HG03103 (cell line): Measurements from ENCODE around the gene RHBDD2.
"Not testable (repeated sequence)": the region's sequence is repeated elsewhere in the genome, so short reads cannot be mapped to it uniquely, and the experiment has no call there.

Experiments used
- ATAC-seq: cut with Tn5 transposase; IDR thresholded peaks from one replicate; pipeline ENCODE4 v1.9.1; 2021; ENCODE audit warnings: low read depth; ENCODE audit not compliant: unreplicated experiment

The RHBDD2 gene

GRCh38 chr7:75888464-75889222 lies 9.8 kb downstream of the RHBDD2 start:
- no peak for ATAC-seq

DNA sequence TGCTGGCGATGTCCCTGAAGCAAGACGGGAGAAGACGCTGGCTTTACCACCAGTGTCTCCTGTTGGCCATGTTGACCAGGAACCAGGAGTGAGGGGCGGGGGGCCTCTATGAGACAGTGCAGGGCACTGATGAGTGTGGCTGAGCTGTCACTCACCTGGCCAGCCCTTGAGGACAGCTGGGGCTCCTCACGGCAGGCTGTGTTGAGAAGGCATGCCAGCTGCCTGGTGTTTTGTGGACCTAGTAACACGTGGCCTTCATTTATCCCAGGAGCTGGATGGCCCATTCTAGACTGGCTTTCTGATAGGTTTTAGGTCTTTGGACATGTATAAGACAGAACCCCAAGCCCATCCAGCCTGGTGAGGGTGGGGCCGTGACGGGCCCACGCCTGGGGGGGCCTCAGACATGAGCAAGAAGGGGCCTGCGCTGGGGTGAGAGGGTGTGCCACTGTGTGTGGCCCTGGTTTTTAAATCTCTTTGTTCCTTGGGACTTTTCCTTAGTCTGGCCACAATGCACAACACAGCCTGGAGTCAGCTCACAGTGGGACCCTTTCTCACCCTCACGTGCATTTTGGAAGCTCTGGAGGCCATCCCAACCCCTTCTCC lies 10.5 kb downstream of the RHBDD2 start:
- ATAC-seq, result no peak

- no peak for ATAC-seq
Measured at GRCh38 chr7:75889826-75890225, 11.0 kb downstream of the RHBDD2 start.

DNA sequence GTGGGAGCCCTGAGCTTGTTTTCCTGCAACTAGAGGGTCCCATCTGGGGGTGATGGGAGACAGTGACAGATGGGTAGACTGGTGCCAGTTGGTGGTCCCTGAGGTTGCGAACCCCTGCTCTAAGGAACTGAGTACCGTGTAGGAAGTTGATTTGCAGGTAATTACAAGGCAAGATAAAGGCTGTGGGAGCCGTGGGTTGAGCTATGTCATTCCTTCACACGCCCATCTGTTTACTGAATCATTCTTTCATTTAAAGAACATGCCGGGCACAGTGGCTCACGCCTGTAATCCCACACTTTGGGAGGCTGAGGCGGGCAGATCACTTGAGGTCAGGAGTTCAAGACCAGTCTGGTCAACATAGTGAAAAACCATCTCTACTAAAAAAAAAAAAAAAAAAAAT lies 12.4 kb downstream of the RHBDD2 start:
- not testable (repeated sequence) for ATAC-seq

GRCh38 chr7:75891815-75892411 lies 13.1 kb downstream of the RHBDD2 start:
- no peak for ATAC-seq

DNA sequence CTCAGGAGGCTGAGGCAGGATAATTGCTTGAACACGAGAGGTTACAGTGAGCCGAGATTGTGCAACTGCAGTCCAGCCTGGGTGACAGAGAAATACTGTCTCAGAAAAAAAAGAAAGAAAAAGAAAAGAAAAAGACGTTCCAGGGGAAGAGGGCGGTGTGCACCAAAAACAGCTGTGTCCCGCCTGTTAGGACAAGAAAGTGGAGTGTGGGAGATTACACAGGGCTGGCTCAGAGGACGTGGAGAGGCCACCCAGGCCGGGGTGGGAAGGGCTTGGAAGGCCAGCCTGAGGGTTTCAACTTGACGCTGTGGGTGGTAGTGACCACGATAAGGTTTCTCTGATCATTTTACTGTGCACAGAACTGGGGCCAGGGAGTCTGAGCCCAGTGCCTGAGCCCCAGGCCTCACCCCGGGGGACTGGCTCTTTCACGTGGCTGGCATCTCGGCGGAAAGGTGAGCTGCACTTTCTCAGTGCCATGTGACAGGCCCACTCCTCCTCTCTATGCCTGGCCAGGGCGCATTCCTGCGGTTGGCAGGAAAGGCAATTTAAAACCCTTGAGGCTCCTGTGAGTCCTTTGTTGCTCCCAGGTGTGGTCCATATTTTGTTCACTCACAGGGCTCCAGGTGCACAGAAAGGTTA lies 13.9 kb downstream of the RHBDD2 start:
- no peak for ATAC-seq

DNA sequence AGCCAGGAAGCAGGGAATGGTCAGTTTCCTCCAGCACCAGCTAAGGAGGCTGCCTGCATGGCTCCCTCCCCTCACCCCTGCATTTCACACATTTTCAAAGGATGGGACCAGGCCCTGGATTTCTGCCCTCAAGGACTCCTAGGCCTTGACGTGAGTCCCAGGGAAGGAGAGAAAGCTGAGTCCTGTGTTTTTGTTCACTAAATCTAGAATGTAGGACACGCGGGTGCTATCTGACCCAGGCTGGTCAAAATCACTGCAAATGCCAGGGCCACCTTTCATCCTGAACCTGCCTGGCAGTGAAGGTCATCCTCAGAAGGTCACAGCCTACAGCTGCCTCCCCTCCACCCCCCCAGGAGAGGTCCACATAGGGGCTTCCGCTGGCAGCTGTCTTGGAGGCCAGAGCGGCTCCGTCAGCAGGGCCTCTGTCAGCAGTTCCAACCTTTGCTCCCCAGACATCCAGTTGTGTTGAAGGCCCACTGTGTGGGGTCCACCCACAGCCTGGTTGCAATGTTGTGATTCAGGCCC lies 18.0 kb downstream of the RHBDD2 start:
- no peak for ATAC-seq

DNA sequence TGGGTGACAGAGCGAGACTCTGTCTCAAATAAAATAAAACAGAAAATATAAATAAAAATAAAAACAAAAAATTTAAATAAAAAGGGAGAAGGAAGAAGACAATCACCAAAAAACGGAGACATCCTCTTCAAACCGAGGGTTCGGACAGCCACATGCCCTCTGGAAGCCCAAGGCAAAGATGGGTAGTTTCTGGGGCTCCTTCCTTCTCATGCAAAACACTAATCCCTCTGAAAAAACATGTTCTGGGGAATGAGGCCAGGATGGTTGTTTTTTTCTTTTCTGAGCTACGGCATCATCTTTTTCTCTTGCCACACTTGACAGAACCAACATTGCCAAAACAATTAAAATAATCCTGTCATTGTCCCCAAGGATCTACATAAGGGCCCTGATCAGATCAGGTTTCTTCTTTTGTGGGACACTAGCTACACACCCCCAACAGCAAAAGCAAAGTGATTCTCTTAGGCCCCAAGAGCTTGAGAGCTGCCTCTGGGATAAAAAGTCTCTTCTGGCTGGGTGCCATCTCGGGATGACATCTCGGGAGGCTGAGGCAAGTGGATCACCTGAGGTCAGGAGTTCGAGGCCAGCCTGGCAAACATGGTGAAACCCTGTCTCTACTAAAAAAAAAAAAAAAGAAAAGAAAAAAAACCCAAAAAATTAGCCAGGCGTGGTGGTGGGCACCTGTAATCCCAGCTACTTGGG lies 21.9 kb downstream of the RHBDD2 start:
- no peak for ATAC-seq

DNA sequence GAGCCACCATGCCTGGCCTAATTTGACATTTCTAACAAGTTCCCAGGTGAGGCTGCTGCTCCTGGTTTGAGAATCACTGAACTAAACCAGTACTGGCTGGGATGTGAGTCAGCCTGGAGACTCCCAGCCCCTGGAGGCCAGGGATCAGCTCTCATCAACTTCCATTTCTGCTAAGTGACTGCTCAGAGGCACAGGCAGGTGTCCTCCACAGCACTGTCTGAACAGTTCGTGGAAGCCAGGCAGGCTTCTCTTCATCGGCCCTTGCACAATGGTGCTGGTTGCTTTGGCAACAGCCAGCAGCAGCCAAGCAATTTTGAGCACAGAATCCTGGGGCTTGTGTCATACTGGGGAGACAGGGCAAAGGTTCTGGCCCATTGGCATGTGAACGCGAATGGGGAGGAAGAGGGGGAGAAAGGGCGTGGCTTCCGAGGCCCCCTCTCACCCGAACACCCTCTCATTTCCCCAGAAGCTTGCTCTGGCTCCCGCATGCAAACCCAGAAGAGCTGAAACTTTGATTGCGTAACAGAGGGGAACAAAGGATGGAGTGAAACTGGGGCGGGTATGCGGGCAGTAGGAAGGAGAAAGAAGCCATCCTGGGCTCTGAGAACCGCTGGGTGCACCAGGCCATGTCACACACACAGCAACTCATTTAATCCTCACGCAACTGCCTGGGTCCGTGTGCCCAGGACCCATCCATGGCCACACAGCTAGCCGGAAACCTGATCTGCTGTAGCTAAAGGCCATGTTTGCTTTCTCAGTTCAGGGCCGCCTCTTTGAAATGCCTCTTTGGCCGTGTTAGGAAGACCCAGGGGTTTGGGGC lies 27.2 kb downstream of the RHBDD2 start:
- no peak for ATAC-seq

GRCh38 chr7:75906991-75907667 lies 28.3 kb downstream of the RHBDD2 start:
- ATAC-seq, result no peak

DNA sequence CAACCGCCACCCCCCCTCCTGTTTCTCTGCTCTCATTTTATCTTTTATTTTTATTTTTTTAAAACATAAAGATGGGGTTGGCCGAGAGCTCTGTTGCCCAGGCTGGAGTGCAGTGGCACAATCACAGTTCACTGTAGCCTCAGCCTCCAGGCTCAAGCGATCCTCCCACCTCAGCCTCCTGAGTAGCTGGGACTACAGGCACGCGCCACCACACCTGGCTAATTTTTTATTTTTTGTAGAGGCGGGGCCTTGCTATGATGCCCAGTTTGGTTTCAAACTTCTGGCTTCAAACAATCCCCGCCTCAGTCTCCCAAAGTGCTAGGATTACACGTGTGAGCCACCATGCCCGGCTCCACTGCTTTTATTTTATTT lies 28.8 kb downstream of the RHBDD2 start:
- not testable (repeated sequence) for ATAC-seq

DNA sequence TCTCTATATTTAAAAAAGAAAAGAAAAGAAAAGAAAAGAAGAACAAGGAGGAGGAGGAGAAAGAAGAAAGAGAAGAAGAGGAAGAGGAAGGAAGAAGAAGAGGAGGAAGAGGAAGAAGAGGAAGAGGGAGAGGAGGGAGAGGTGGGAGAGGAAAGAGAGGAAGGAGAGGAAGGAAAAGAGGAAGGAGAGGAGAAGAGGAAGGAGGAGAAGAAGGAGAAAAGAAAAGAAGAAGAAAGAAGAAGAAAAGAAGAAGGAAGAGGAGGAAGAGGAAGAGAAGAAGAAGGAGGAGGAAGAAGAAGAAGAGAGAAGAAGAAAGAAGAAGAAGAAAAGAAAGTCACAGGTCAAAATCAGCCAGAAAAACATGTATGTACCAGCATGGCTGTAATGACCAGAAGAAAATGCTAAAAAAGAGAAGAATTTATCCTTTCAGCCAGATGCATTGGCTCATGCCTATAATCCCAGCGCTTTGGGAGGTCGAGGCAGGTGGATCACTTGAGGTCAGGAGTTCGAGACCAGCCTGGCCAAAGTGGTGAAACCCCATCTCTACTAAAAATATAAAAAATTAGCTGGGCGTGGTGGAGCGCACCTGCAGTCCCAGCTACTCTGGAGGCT lies 30.8 kb downstream of the RHBDD2 start:
- ATAC-seq, result no peak

GRCh38 chr7:75911186-75911585 lies 32.4 kb downstream of the RHBDD2 start:
- not testable (repeated sequence) for ATAC-seq

DNA sequence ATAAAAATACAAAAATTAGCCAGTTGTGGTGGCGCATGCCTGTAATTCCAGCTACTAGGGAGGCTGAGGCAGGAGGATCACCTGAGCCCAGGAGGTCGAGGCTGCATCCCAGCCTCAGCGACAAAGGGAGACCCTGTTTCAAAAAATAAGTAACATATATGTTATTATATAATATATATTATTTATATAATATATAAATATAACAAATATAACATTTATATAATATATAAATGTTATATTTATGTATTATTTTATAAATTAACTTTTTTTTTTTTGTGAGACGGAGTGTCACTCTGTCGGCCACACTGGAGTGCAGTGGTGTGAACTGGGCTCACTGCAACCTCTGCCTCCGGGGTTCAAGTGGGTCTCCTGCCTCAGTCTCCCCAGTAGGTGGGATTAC lies 34.6 kb downstream of the RHBDD2 start:
- no peak for ATAC-seq

- no peak for ATAC-seq
Measured at GRCh38 chr7:75914169-75914654, 35.4 kb downstream of the RHBDD2 start.

DNA sequence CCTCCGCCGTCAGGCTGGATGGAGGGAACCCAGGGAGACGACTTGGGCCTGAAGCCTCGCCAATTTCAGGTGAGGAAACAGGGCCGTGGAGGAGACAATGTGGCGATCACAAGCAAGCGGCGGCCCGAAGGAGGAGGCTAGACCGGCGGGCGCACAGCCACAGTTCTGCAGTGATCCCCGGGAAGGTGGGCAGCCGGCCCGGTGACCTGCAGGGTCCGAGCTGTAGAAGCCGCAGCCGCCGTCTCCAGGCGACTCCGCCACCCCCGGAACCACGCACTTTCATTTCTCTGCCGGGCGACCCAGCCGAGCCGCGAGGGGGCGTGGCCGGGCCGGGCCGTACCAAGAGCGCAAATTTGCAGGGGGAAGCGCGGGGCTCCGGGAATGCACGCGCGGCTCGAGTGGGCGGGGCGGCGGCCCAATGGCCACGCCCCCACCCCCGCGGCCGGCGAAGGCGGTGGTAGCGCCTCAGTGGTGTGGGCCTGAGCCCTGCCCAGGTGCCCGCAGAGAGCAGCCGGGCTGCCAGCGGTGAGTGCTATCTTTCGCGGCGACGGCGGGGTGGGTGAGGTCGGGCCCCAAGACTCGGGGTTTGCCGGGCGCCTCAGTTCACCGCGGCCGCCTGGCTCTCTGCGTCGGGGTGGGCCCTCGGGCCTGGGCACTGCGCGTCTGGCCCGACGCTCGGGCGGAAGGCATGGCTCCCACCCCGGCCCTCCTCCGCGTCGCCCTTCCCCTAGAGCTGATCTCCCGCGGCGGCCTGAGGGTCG lies 36.0 kb downstream of the RHBDD2 start, which contains the start of gene POR:
TSS of gene POR (plus strand) at position 501 of the 761 bp plus-strand sequence. CDS start 38,847 bp downstream, outside the sequence.
- peak; percentile 74 for ATAC-seq

- ATAC-seq, result no peak
Measured at GRCh38 chr7:75915416-75916156, 36.8 kb downstream of the RHBDD2 start.
